Measurements from ENCODE around the gene S100PBP.
"Not testable (repeated sequence)": the region's sequence is repeated elsewhere in the genome, so short reads cannot be mapped to it uniquely, and the experiment has no call there.

Gene S100PBP

GRCh38 chr1:32786856-32787255 lies 30.6 kb upstream of the S100PBP start:
- DNase-seq: no peak

DNA sequence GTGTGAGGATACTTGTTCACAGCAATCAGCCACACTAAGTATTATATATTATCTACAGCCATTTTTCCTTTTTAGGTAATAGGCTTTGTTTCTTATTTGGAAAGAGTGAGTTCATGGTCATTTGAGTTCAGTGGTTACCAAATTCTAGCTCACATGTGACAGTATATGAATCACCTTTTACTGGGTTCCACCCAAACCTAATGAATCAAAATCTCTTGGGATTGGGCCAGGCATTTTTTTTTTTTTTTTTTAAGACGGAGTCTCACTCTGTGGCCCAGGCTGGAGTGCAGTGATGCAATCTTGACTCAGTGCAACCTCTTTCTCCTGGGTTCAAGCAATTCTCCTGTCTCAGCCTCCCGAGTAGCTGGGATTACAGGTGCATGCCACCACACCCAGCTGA lies 28.1 kb upstream of the S100PBP start:
- not testable (repeated sequence) for DNase-seq

DNA sequence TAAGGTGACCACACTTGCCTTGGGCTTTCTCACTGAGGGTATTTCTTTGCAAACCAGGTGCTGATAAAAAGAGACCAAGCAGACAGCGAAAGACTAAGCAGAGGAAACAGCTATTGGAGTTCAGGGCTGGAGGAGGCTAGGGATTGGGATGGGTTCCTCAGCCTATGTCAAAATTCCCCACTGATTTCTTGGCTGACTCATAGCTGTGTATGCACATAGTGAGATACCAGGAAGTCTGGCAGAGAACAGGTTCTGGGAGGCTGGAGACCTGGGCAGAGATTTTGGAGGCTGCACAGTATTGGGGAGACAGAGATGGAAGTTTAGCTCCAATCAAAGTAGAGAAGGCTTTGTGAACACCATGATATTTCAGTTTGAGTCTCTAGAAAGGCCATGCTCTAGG lies 25.6 kb upstream of the S100PBP start:
- DNase-seq: no peak

- not testable (repeated sequence) for DNase-seq
These were observed 21.7 kb upstream of the S100PBP start for GRCh38 chr1:32795763-32796162.

- DNase-seq: no peak
These were observed 20.0 kb upstream of the S100PBP start for GRCh38 chr1:32797456-32797855.

GRCh38 chr1:32798191-32798590 lies 19.3 kb upstream of the S100PBP start:
- DNase-seq: no peak

- DNase-seq: no peak
These were observed 18.6 kb upstream of the S100PBP start for GRCh38 chr1:32798679-32799416.

- DNase-seq: no peak
These were observed 16.2 kb upstream of the S100PBP start for GRCh38 chr1:32801096-32801715.

- not testable (repeated sequence) for DNase-seq
These were observed 13.0 kb upstream of the S100PBP start for GRCh38 chr1:32804460-32804859.

- no peak for DNase-seq
These were observed 11.2 kb upstream of the S100PBP start for GRCh38 chr1:32806290-32806689.

- no peak for DNase-seq
These were observed 10.4 kb upstream of the S100PBP start for GRCh38 chr1:32806910-32807523.

- no peak for DNase-seq
These were observed 8.9 kb upstream of the S100PBP start for GRCh38 chr1:32808580-32808979.

GRCh38 chr1:32810358-32810757 lies 7.1 kb upstream of the S100PBP start:
- no peak for DNase-seq

DNA sequence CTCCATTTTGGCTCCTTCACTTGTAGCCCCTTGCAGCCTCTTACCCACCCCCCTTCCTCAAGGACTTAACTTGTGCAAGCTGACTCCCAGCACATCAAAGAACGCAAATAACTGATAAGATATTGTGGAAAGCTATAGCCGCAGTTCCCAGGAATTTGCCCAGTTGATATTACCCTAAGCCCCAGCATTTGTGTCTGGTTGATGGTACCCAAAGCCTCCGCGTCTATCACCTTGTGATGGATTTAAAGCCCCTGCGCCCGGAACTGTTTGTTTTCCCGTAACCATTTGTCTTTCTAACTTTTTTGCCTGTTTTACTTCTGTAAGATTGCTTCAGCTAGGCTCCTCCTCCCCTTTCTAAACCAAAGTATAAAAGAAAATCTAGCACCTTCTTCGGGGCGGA lies 6.2 kb upstream of the S100PBP start:
- DNase-seq: no peak

GRCh38 chr1:32811917-32812316 lies 5.5 kb upstream of the S100PBP start:
- DNase-seq: no peak

- DNase-seq: no peak
These were observed 3.3 kb upstream of the S100PBP start for GRCh38 chr1:32813941-32814739.

GRCh38 chr1:32816676-32817158 lies 736 bp upstream of the S100PBP start:
- DNase-seq: no peak

GRCh38 chr1:32817815-32818786 lies 648 bp downstream of the S100PBP start:
- DNase-seq: peak; percentile 87

DNA sequence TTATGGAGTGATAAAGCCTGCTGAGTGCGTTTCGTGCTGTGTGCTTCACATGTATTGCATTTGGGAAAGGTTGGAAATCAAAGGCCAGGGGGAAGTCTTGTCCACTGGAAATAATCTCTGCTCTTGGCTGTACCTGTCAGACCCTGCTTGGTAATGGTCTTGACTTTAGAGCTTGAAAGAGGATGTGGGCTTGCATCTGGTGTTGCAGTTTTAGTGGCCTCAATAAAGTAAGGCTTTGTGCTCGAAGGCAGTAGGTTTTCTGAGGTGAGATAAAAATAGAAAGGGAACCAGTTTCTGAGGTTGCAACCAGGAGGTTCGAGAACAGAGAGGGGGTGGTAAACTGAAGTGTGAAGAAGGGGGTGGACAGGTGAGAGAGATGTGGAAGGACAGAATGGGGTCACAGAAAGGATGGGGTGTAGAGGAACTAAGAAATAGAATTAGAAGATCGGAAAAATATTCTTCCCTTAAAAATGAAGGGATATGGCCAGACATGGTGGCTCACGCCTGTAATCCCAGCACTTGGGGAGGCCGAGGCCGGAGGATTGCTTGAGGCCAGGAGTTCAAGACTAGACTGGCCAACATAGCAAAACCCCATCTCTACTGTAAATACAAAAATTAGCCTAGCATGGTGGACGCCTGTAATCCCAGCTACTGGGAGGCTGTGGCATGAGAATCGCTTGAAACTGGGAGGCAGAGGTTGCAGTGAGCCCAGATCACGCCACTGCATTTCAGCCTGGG lies 1.5 kb downstream of the S100PBP start:
- no peak for DNase-seq

DNA sequence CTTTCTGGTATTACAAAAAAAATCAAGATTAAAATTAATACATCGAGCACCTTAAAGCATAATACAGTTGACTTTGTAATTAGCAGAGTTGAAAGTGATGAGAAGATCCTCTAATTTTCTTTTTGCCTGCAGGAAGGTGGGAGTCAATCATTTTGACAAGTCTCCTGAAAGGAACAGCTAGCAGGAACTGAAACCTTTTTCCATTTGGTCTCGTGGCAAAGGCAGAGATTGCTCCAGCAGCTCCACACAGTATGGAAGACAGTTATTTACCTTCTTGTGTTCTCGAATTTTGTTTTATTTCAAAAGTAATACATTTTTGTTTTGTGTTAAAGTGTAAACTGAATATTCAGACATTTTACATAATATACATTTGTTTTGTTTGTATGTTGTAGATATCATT lies 7.7 kb downstream of the S100PBP start:
- no peak for DNase-seq

- DNase-seq: no peak
These were observed 10.9 kb downstream of the S100PBP start for GRCh38 chr1:32828341-32828740.

All from retina (tissue), 1 donor.